ENCODE data around the gene PIR.

The PIR gene

GRCh38 chrX:15416133-15416993, 76.8 kb downstream of the PIR start:
- no peak for DNase-seq

DNA sequence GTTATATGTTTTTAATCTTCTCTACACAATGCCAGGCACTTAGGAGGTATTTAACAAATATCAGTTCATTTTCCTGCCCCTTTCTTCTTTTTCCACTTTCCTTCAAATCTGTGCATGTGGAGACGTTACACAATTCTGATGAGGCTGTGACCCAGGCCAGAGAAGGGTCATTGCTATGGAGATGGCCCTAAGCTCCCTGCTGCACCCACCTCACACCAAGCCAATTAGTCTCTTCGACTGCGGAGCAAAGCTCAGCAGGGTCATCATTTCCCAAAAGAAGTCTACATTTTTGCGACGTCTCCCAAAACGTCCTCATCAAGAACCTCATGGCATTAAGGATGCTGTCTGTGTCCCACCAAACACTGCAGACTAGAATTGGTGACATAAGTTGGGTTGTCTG, 80.0 kb downstream of the PIR start:
- DNase-seq = no peak

DNA sequence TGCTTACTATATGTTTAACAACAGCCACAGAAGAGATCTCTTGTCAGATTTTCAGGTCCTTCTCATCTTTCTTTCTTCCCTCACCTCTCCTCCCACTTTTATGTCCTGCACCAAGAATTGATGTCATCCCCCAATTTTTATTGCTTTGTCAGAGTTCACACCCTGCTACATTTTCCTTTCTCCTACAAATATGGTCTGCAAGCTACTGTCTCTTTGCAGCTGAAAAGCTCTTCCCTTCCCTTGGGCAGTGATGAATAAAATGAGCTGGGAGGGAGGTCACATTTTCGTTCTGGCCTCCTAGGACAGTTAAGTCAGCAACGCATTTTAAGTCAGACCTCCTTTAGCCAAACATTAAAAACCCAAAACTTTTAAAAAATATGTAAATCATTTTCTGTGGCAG, 82.2 kb downstream of the PIR start:
- no peak for DNase-seq

- no peak for DNase-seq
Observed at GRCh38 chrX:15410430-15410829, 82.7 kb downstream of the PIR start.

GRCh38 chrX:15405846-15406245, 87.3 kb downstream of the PIR start:
- DNase-seq = no peak

DNA sequence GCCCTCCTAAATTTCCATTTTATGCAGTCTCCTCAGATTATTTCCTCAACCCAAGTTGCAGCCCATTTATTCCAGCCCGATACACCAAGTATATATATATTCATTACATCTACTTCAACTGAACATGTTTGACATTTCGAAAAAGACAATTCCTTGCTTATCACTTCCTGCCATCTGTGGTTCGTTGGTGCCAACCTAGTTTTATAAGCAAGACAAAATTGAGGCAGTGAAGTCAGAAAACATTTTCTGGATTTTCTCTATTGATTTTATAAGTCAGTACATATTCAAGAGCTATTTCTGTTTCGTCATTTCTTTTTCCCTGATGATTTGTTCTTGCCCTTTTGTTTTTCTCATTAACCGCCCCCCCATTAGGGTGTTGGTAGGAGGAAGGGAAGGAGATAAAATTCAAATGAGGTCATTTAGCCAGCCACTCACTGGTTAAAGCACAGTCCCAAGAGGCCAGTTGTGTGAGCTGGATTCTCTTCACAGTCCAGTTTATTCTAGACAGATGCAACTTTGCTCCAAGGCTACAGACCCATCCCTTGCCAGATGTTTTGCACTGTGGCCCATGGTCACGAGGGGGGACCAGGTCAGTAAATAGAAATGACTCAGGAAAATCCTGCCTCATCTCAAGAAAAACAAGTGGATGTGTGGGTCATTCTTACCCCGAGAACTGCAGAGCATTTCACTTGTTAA, 88.6 kb downstream of the PIR start:
- peak; percentile 7 for DNase-seq

GRCh38 chrX:15401378-15401777, 91.8 kb downstream of the PIR start:
- DNase-seq = no peak

DNA sequence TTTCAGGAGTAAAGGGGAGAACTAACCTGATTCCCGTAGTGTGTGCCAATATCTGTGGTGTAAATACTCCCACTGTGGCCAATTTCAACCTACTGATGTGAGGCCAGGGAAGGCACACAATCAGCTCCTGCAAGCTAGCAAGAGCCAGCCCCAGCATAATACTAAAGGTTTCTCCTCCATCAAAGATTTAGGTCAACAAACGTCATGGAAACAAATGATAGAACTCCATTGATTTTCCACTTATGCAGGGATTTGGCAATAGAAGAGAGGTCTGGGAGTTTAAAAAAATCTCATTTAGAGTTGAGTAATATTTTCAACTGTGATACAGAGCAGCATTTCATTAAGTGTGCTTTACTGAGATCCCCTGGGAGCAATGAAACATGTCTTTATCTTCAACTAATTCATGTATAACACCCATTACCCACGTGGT, 93.2 kb downstream of the PIR start:
- no peak for DNase-seq

DNA sequence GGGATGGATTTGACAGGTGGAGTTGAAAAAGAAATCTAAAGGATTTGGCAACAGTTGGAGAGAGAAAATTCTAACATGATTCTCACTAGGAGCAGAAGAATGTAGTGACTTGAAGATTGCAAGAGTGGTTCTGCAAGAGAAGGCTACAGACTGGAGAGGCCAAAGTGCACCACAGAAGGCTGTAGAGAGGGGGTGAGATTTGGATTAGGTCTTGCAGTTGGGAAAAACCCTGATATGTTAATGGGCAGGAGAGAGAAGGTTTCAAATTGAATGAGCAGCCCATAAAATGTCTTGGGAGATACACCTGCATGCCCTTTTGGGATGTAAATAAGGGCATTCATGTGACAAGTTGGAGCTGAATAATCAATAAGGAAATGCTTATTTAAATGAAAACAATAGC, 94.3 kb downstream of the PIR start:
- DNase-seq = no peak

DNA sequence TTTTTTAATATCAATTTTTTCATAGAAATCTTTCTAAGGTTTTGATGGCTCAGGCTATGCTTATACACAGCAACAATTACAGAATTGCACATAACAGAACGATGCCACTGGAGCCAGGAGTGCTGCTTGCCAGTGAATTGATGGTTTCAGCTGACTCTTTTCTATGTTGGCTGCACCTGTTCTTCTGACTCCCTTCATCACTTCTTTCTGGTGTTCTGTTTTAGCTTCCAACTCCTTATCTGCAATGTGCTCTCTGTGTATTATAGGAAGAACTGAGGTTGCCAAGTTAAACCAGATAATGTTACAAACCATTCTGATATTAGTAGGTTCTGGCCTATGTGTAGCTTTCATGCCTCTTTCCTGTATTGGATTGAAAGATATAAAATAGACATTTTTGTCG, 97.3 kb downstream of the PIR start:
- DNase-seq = no peak

- DNase-seq = no peak
Observed at GRCh38 chrX:15391850-15392249, 101.3 kb downstream of the PIR start.

DNA sequence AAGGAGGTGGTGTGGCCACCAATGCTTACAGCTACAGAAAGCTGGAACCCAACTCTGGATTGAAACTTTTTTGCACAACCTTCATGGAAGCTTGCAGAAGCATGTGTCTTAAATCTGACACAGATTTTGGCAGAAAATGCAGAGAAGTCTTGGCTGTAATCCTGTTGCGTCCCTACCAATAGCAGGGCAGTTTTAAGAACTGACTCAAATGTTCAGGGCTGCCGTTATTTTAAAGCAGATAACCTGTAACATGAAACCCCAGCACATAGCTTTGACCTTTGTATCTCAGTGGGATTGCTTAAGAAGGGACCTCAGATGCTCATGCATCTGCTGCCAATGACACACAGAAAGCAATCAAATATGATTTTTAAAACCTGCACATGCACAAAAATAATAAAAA, 108.8 kb downstream of the PIR start, which contains the start of gene VEGFD:
TSS of gene VEGFD (minus strand) at position 110 of the 400 bp plus-strand sequence. CDS start 467 bp downstream, outside the sequence.
- DNase-seq = peak; percentile 64

- DNase-seq = no peak
Observed at GRCh38 chrX:15382813-15383212, 110.3 kb downstream of the PIR start.

- DNase-seq = no peak
Observed at GRCh38 chrX:15376956-15377355, 116.2 kb downstream of the PIR start.

- DNase-seq = no peak
Observed at GRCh38 chrX:15373976-15374375, 119.2 kb downstream of the PIR start.

GRCh38 chrX:15366506-15367352, 126.4 kb downstream of the PIR start:
- no peak for DNase-seq

GRCh38 chrX:15359701-15360100, 133.4 kb downstream of the PIR start:
- DNase-seq = no peak

GRCh38 chrX:15358533-15358932, 134.6 kb downstream of the PIR start:
- no peak for DNase-seq

DNA sequence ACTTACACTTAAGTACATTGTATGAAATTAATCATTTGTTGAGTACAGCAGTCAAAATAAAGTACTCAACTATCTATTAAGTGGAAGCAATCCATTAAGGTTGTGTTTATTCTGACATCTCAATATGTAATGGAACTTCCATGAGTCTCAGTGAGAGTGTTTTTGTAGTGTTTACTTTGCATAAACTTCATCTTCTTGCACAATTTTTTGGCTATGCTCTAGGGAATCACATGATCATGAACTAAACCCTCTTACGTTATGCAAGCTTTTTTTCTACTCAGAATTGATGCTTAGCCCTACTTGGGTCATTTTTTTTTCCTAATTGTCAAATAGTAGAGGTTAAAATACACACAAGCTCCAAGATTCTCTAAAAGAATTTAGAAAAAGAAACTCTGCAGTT, 136.7 kb downstream of the PIR start:
- DNase-seq = peak; percentile 51

- DNase-seq = no peak
Observed at GRCh38 chrX:15350329-15350996, 142.7 kb downstream of the PIR start.

DNA sequence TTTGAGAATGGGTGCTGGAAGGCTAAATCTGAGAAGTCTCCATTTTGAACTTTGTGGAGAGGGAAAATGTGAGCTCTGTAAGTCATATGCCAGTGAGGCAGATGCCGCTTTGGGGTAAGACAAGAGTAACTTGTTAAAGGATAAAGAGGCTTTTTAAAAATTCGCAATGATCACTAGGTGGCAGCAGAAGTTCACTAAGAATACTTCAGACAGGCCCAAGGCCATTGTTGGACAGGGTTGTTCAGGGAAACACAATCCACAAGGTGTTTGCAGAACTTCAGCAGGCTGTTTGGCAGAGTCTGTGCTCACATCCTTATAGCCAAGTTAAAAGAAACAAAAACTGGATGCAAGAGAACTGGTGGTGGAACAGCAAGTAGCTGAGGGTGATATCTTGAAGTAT, 144.1 kb downstream of the PIR start:
- peak; percentile 20 for DNase-seq

DNA sequence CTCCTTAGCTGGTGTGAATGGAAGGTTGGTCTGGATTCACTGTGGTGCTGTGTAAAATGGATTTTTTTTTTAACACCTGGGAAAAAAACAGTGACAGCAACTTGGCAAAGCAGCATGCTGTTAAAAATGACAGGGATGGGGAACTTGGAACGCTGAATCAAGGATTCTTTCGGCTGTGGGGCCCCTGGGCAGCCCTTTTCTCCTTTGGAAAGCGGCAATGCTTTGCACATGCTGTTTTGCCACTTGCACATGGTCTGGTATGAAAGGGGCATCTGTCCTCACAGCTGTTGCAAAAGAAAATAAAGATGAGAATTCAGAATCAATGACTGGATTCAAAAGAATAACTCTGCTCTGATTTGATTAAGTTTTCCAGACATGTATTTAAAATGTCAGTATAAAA, 147.2 kb downstream of the PIR start:
- no peak for DNase-seq

GRCh38 chrX:15344106-15344505, 149.0 kb downstream of the PIR start:
- DNase-seq = no peak

Data from HCEC 1CT (cell line).